Measurements from ENCODE around the gene ZMYND15. TPM values are rescaled to one million over a fixed set of nuclear protein-coding genes. Genes with fewer than 3 reads are reported as not detected.

ZMYND15 gene
- polyA plus RNA-seq, 1 donor from 2014 or later = not detected

GRCh38 chr17:4742133-4742532, 2.5 kb downstream of the ZMYND15 start:
- TF ChIP-seq, protein P1, sequence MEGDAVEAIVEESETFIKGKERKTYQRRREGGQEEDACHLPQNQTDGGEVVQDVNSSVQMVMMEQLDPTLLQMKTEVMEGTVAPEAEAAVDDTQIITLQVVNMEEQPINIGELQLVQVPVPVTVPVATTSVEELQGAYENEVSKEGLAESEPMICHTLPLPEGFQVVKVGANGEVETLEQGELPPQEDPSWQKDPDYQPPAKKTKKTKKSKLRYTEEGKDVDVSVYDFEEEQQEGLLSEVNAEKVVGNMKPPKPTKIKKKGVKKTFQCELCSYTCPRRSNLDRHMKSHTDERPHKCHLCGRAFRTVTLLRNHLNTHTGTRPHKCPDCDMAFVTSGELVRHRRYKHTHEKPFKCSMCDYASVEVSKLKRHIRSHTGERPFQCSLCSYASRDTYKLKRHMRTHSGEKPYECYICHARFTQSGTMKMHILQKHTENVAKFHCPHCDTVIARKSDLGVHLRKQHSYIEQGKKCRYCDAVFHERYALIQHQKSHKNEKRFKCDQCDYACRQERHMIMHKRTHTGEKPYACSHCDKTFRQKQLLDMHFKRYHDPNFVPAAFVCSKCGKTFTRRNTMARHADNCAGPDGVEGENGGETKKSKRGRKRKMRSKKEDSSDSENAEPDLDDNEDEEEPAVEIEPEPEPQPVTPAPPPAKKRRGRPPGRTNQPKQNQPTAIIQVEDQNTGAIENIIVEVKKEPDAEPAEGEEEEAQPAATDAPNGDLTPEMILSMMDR (IDR thresholded peaks at IDR 0.05; ENCODE audit: poor library complexity, severe bottlenecking) = no peak
- TF ChIP-seq RAD21 (conservative IDR thresholded peaks at IDR 0.05) = no peak
- TF ChIP-seq EZH2 (IDR thresholded peaks at IDR 0.05; ENCODE audit: borderline replicate concordance, insufficient read depth, low read length, poor library complexity, severe bottlenecking) = no peak
- no peak for TF ChIP-seq SMC3 (conservative IDR thresholded peaks at IDR 0.05; ENCODE audit: poor library complexity)
- Histone ChIP-seq H3K4me3 (ENCODE audit: low read length) (no peak overlapping the region), H3K4me2 (ENCODE audit: low read length) (no peak overlapping the region), H3K9me3 (ENCODE audit: low read length) (no peaks in the 10 kb centered on the region), H3K79me2 (replicated peaks; ENCODE audit: insufficient read depth, low read length) (no peaks in the 10 kb centered on the region), H3K27me3 (ENCODE audit: insufficient read depth, low read depth, low read length) (peaks cover 76% of the 10 kb centered on the region), H3K27ac (ENCODE audit: low read length) (no peak overlapping the region), H2AFZ (ENCODE audit: low read depth, low read length) (no peak overlapping the region), H3K9ac (ENCODE audit: low read length) (no peak overlapping the region), H3F3A (ENCODE audit: insufficient read depth, low read length, poor library complexity, severe bottlenecking) (no peaks in the 10 kb centered on the region), H4K20me1 (ENCODE audit: insufficient read depth) (no peaks in the 10 kb centered on the region), H3K9me2 (ENCODE audit: insufficient read depth, low read length) (no peaks in the 10 kb centered on the region), H3K36me3 (ENCODE audit: insufficient read depth, low read length) (no peaks in the 10 kb centered on the region)

- no peaks in the 10 kb centered on the region for H3K79me2 ChIP-seq (replicated peaks; ENCODE audit: insufficient read depth, low read length)
- H3K27me3 ChIP-seq (ENCODE audit: insufficient read depth, low read depth, low read length) = peaks cover 71% of the 10 kb centered on the region
- H3K9me3 ChIP-seq (ENCODE audit: low read length) = no peaks in the 10 kb centered on the region
- H3K9ac ChIP-seq (ENCODE audit: low read length) = no peak overlapping the region
- TF ChIP-seq EZH2 (IDR thresholded peaks at IDR 0.05; ENCODE audit: borderline replicate concordance, insufficient read depth, low read length, poor library complexity, severe bottlenecking) = no peak
- TF ChIP-seq RAD21 (conservative IDR thresholded peaks at IDR 0.05) = no peak
- no peak for TF ChIP-seq POLR2AphosphoS5 (IDR thresholded peaks at IDR 0.05)
- no peak for TF ChIP-seq SMC3 (conservative IDR thresholded peaks at IDR 0.05; ENCODE audit: poor library complexity)
- TF ChIP-seq TAF1 (IDR thresholded peaks at IDR 0.05; ENCODE audit: low read depth) = no peak
- no peak for TF ChIP-seq MXI1 (conservative IDR thresholded peaks at IDR 0.05; ENCODE audit: poor library complexity, severe bottlenecking)
- TF ChIP-seq EP300 (conservative IDR thresholded peaks at IDR 0.05; ENCODE audit: poor library complexity, severe bottlenecking) = no peak
- TF ChIP-seq, protein P2, sequence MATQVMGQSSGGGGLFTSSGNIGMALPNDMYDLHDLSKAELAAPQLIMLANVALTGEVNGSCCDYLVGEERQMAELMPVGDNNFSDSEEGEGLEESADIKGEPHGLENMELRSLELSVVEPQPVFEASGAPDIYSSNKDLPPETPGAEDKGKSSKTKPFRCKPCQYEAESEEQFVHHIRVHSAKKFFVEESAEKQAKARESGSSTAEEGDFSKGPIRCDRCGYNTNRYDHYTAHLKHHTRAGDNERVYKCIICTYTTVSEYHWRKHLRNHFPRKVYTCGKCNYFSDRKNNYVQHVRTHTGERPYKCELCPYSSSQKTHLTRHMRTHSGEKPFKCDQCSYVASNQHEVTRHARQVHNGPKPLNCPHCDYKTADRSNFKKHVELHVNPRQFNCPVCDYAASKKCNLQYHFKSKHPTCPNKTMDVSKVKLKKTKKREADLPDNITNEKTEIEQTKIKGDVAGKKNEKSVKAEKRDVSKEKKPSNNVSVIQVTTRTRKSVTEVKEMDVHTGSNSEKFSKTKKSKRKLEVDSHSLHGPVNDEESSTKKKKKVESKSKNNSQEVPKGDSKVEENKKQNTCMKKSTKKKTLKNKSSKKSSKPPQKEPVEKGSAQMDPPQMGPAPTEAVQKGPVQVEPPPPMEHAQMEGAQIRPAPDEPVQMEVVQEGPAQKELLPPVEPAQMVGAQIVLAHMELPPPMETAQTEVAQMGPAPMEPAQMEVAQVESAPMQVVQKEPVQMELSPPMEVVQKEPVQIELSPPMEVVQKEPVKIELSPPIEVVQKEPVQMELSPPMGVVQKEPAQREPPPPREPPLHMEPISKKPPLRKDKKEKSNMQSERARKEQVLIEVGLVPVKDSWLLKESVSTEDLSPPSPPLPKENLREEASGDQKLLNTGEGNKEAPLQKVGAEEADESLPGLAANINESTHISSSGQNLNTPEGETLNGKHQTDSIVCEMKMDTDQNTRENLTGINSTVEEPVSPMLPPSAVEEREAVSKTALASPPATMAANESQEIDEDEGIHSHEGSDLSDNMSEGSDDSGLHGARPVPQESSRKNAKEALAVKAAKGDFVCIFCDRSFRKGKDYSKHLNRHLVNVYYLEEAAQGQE (IDR thresholded peaks at IDR 0.05; ENCODE audit: borderline replicate concordance) = no peak
- TF ChIP-seq, protein P1 (IDR thresholded peaks at IDR 0.05; ENCODE audit: poor library complexity, severe bottlenecking) = no peak
- no peaks in the 10 kb centered on the region for H4K20me1 ChIP-seq (ENCODE audit: insufficient read depth)
- no peak overlapping the region for H3K4me3 ChIP-seq (ENCODE audit: low read length)
- no peaks in the 10 kb centered on the region for H3K9me2 ChIP-seq (ENCODE audit: insufficient read depth, low read length)
- no peak overlapping the region for H3K4me2 ChIP-seq (ENCODE audit: low read length)
- H3K36me3 ChIP-seq (ENCODE audit: insufficient read depth, low read length) = no peaks in the 10 kb centered on the region
- no peak overlapping the region for H2AFZ ChIP-seq (ENCODE audit: low read depth, low read length)
- H3F3A ChIP-seq (ENCODE audit: insufficient read depth, low read length, poor library complexity, severe bottlenecking) = no peaks in the 10 kb centered on the region
- no peak overlapping the region for H3K27ac ChIP-seq (ENCODE audit: low read length)
Observed at GRCh38 chr17:4742629-4743028, 3.0 kb downstream of the ZMYND15 start.
